Retina (tissue), 1 donor: ENCODE results near the gene ALOXE3.

Source experiments
- DNase-seq: peaks from one replicate; pipeline ENCODE4 v3.0.0-alpha.2; 2016

Gene ALOXE3

DNA sequence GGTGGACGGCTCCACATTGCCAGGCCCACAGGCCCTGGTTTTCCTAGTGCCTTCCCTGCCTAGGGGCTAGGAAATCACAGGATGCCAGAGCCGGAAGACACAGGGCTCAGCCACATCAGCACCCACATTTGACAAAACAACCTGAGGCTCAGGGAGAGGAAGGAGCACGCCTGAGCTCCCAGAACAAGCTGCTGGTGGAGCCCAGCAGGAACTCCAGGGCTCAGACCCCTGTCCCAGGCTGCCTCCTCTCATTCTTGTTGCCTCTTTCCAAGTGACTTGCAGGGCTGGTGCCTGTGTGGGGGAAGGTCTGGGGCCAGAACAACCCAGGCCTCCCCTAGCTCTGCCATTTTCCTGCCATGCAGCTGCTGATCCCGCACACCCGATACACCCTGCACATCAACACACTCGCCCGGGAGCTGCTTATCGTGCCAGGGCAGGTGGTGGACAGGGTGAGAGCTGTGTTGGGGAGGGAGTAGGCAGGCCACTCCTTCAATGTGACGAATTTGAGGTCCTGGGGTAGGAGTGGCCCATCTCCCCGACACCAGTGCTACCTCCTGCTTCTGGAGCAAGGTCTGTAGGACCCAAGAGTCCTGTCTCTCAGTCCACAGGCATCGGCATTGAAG lies 71.9 kb downstream of the ALOXE3 start:
- DNase-seq: no peak
